Activated naive CD8-positive, alpha-beta T cell (primary cell): Measurements from ENCODE around the gene PASD1.

Source experiments
- H3K27ac Mint-ChIP-seq: one replicate; pipeline ENCODE4 v1.8.0; 2021; ENCODE audit warnings: mixed read lengths
- H3K27me3 Mint-ChIP-seq: one replicate; pipeline ENCODE4 v1.8.0; 2021; ENCODE audit warnings: mixed read lengths
- H3K36me3 Mint-ChIP-seq: one replicate; pipeline ENCODE4 v1.8.0; 2021; ENCODE audit warnings: mixed read lengths
- H3K4me1 Mint-ChIP-seq: one replicate; pipeline ENCODE4 v1.8.0; 2021; ENCODE audit warnings: low read depth, mixed read lengths
- H3K4me3 Mint-ChIP-seq: one replicate; pipeline ENCODE4 v1.8.0; 2021; ENCODE audit warnings: mild to moderate bottlenecking, mixed read lengths
- H3K9me3 Mint-ChIP-seq: one replicate; pipeline ENCODE4 v1.8.0; 2021; ENCODE audit warnings: low read depth, mixed read lengths

The PASD1 gene

DNA sequence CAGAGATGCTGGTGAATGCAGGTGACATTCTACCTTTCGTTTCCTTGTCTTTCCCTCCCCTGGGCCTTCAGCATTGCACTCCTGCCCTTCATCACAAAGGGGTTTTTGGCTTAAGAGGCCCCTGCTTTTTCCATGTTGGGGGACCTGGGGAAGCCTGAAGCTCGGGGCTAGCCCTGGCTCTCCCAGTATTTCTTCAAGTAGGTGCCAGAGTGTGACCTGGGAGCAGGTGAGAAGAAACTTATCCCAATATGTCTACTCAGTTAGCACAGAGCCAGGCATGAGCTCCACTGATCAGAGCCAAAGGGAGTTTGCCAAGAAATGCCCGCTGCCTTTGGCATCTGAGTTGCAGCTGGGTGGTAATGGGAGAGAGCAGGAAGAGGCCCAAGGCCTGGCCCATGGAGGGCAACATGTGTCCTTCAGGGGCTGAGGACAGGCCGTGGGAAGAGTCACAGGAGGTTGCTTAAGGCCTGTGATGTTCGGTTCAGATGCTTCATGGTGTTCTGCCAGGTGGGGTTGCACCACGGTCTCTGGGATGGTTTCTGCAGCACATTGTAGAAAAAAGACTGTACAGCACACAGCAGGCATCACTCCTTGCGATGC lies 139.4 kb downstream of the PASD1 start:
- H3K27ac Mint-ChIP-seq = no peak overlapping the region
- no peaks in the 10 kb centered on the region for H3K27me3 Mint-ChIP-seq
- no peaks in the 10 kb centered on the region for H3K4me1 Mint-ChIP-seq
- H3K36me3 Mint-ChIP-seq = no peaks in the 10 kb centered on the region
- no peak overlapping the region for H3K4me3 Mint-ChIP-seq
- H3K9me3 Mint-ChIP-seq = no peaks in the 10 kb centered on the region

DNA sequence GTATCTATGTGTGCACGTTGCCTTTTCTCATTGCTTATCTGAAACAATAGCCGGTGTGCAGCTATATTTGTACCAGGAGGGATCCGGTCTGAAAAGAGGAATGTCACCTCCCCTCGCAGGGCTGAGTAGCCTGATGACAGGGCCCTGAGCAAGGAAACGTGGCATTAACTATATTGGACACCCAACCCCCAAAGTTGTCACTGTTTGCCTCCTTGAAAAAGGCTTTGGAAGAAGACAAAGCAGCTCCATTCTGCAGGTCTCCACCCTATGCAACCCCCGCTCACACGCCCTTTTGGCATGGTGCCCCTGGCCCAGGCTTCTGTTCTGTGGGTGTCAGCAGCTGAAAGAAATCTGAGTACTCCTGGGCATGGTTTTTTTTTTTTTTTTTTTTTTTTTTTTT lies 140.0 kb downstream of the PASD1 start:
- Mint-ChIP-seq H3K36me3 (no peaks in the 10 kb centered on the region), H3K4me1 (no peaks in the 10 kb centered on the region), H3K27me3 (no peaks in the 10 kb centered on the region), H3K9me3 (no peaks in the 10 kb centered on the region), H3K4me3 (no peak overlapping the region), H3K27ac (no peak overlapping the region)

DNA sequence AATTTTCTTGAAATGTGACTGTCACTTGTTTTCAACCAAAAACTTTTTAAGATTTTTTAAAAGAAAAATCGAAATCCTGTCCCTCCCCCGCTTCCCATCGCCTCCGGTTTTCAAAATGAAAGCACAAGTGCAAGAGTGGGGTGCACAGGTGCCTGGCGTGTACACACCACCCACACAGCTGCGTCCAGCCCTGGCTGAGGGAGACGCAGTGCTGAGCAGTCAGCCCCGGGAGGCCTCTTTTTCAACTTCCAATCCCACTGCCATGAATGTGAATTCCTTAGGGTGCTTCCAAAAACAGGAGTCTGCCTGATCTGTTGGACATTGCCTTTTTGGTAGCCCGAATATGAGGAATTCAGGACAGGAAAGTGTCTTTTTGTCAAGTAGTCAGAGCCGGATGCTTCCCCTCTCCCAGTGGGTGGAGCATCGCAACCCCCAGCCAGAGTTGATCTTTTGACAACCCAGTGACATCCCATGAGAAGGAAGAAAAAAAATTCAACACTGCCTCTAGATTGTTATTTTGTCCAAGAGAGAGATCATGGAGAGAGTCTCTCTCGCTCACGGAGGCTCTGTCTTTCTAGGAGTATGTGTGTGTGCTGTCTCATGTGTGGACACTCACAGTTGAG lies 140.7 kb downstream of the PASD1 start:
- no peaks in the 10 kb centered on the region for H3K9me3 Mint-ChIP-seq

DNA sequence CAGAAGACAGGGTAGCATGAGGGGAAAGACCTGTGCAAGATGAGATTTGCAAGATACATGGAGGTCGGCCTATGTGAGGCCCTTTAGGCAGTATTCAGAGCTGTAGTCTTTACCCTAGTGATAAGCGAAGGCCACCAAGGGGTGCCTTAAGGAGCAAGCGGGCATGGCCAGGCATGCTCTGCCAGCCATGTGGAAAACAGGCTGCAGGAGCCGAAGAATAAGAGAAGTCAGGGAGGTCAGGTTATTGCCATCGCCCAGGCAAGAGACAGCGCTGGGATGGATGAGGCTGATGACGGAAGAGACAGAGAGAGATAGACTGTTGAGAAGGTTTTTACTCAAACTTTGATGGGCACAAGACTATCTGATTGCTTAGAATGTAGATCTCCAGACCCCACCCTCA lies 145.3 kb downstream of the PASD1 start:
- Mint-ChIP-seq H3K9me3 (no peaks in the 10 kb centered on the region), H3K27ac (no peak overlapping the region), H3K36me3 (no peaks in the 10 kb centered on the region), H3K4me1 (no peaks in the 10 kb centered on the region), H3K4me3 (no peak overlapping the region), H3K27me3 (no peaks in the 10 kb centered on the region)

More for the DNA sequence above, 140.7 kb downstream of the PASD1 start:
- H3K4me1 Mint-ChIP-seq = no peaks in the 10 kb centered on the region
- H3K36me3 Mint-ChIP-seq = no peaks in the 10 kb centered on the region
- H3K27me3 Mint-ChIP-seq = no peaks in the 10 kb centered on the region
- no peak overlapping the region for H3K27ac Mint-ChIP-seq
- no peak overlapping the region for H3K4me3 Mint-ChIP-seq

DNA sequence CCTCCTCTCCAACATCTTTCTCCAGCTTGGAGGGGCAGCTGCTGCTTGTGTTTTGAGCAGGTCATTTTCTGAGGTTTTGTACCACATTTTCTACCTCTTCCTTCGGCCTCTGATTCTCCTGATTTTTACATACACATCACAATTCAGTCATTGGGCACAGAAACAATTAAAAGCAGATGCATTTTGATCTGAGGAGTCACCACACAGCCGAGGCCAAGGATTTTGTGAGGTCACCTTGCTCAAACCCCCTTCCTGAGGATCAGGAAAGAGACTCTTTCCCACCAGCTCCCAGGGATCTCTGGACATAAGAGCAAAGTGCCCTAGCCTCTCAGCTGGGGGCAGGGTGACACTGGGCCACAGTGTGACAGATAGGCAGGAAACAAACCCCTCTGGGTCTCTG lies 147.0 kb downstream of the PASD1 start:
- Mint-ChIP-seq H3K36me3 (no peaks in the 10 kb centered on the region), H3K27me3 (no peaks in the 10 kb centered on the region), H3K9me3 (no peaks in the 10 kb centered on the region), H3K4me1 (no peaks in the 10 kb centered on the region), H3K27ac (no peak overlapping the region), H3K4me3 (no peak overlapping the region)

DNA sequence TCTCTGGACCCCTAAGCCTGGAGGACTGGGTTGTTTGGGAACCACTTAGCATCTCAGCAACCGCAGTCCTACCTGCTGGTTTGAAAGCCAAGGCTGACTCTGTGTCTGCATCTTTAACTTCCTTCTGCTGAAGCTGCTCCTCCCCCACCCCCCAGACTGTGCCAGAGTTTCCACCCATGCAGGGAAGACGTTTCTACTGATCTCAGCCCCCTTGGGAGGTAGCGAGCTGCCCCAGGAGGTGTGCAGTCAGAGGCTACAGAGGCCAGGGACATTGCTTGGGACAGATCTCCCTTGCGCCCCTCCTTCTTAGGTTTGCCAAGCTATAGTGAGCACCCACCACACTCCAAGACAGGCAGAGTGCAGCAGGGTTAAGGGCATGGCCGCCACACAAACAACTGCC lies 147.7 kb downstream of the PASD1 start:
- H3K9me3 Mint-ChIP-seq = no peaks in the 10 kb centered on the region
- no peaks in the 10 kb centered on the region for H3K36me3 Mint-ChIP-seq
- no peak overlapping the region for H3K27ac Mint-ChIP-seq
- H3K27me3 Mint-ChIP-seq = no peaks in the 10 kb centered on the region
- H3K4me3 Mint-ChIP-seq = no peak overlapping the region
- no peaks in the 10 kb centered on the region for H3K4me1 Mint-ChIP-seq

DNA sequence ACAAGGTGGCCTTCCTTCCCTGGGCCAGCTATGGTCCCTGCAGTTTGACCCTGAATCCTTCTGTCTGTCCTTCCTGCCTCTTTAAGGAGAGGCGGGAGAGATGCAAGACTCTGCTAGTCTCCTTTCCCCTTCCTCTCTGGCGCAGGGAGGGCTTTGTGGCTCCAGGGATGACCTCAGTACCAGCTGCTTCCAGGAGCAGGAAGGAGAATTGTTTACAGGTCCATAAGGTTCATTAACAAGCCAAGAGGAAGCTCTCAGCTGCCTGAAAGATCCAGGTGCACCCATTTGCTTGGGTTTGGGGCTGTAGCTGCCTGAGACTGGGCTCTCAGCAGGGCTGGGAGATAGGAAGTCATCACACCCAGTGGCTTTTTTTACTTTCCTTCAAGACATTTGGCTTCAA lies 148.3 kb downstream of the PASD1 start:
- Mint-ChIP-seq H3K9me3 (no peaks in the 10 kb centered on the region), H3K4me3 (no peak overlapping the region), H3K27ac (no peak overlapping the region), H3K36me3 (no peaks in the 10 kb centered on the region), H3K27me3 (no peaks in the 10 kb centered on the region), H3K4me1 (no peaks in the 10 kb centered on the region)

DNA sequence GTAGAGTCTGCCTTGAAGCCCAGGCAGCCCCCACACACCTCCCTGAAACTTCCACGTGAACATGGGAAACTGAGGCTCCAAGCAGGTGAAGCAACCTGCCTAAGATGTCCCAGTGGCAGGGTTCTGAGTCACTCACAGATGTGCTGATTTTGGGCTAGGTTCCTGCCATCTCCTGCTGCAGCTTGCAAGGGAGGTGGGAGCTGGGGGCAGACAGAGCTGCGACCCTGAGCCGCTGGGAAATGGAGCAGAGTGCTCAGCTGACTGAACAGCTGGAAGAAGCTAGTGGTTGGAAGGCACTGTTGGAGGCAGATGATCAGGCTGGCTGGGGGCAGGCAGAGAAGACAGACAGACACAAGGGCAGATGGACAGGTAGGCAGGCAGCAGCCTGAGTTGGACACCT lies 148.8 kb downstream of the PASD1 start:
- no peaks in the 10 kb centered on the region for H3K27me3 Mint-ChIP-seq
- no peaks in the 10 kb centered on the region for H3K36me3 Mint-ChIP-seq
- H3K4me3 Mint-ChIP-seq = no peak overlapping the region
- H3K4me1 Mint-ChIP-seq = no peaks in the 10 kb centered on the region
- H3K27ac Mint-ChIP-seq = no peak overlapping the region
- H3K9me3 Mint-ChIP-seq = no peaks in the 10 kb centered on the region

DNA sequence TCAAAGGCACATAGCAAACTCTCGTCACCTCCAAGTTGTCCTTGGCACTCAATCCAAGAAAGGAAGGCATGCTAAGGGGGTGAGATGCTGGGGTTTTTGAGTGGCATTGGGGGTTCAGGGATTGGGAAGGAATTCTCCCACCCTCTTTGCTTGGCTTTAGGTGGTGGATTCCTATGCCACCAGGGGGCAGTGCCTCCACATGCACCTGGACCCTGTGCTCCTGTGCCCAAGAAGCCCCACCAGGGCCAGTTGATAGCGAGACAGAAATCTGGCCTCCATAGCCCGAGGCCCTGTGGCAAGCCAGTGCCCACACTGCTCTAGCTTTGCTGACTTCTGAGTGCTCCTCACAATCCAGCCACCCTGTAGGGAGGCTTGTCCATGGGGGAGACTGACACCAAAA lies 150.4 kb downstream of the PASD1 start:
- Mint-ChIP-seq H3K4me3 (no peak overlapping the region), H3K4me1 (no peaks in the 10 kb centered on the region), H3K36me3 (no peaks in the 10 kb centered on the region), H3K27me3 (no peaks in the 10 kb centered on the region), H3K27ac (no peak overlapping the region), H3K9me3 (no peaks in the 10 kb centered on the region)

DNA sequence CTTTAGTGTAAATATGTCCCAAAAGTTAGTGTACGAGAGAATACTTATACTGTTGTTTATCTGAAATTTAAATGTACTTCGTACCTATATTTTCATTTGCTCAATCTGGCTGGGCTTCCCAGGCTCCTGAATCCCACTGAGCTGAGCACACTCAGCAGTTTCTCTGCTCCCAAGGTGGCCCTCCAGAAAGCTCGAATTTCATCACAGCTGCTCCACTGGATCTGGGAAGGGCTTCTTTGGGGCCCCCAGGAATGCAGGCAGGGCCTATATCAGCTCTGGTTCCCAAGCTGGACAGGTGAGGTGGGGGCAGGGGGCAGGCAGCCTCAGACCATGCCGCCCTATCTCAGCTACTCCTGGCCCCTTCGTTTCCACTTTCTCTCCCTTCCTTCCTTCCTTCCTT lies 150.9 kb downstream of the PASD1 start:
- Mint-ChIP-seq H3K9me3 (no peaks in the 10 kb centered on the region), H3K4me3 (no peak overlapping the region), H3K27me3 (no peaks in the 10 kb centered on the region), H3K27ac (no peak overlapping the region), H3K36me3 (no peaks in the 10 kb centered on the region), H3K4me1 (no peaks in the 10 kb centered on the region)

DNA sequence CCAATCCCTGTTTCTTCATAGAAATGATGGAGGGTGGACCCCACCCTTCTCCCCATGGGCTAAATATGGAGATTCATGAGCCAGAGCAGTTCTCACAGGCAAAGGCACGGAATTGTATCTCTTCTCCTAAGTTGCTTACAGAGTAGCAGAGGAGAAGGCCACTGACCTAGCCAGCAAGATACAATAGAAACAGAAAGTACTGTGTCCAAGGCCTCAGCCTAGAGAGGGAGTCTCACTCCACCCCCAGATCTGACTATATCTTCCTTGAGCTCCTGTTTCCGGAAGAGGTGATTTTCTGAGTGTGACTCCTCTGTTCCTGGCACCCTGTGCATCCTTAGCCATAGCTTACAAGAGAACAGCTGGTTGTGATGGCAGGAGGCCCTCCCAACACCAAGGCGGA lies 152.3 kb downstream of the PASD1 start, which contains the start of gene FATE1:
TSS of gene FATE1 (plus strand) at position 284 of the 400 bp plus-strand sequence. CDS start at position 369, 85 bp downstream.
- Mint-ChIP-seq H3K27me3 (no peaks in the 10 kb centered on the region), H3K4me1 (no peaks in the 10 kb centered on the region), H3K36me3 (no peaks in the 10 kb centered on the region), H3K27ac (no peak within 1 kb of the TSS), H3K4me3 (no peak within 1 kb of the TSS), H3K9me3 (no peaks in the 10 kb centered on the region)

DNA sequence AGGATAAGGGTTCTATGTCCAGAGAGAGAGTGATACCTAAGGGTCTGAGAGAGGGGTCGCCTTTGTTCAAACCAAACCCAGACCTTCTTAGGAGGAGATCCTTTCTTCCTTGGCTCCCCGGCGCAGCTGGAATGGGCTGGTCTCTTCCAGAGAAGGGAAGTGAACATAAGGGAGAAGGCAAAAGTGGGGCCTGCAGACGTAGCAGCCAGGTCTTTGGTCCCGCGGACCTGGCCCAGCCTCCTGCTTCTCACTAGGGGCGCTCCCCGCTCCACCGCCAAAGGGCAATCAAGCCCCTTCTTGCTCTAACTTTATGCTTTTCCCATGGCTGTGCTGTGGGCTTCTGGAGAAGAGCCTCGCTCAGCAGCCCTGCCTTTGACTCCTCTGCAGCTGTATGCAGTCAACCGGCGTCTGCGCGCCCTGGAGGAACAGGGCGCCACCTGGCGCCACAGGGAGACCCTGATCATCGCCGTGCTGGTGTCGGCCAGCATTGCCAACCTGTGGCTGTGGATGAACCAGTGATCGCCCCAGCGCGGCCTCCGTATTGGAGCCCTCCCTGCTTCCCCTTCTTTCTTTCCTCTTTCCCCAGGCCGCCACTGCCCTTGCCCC lies 158.9 kb downstream of the PASD1 start:
- Mint-ChIP-seq H3K9me3 (no peaks in the 10 kb centered on the region), H3K27ac (no peak overlapping the region), H3K4me1 (no peaks in the 10 kb centered on the region), H3K27me3 (no peaks in the 10 kb centered on the region), H3K36me3 (no peaks in the 10 kb centered on the region), H3K4me3 (no peak overlapping the region)

DNA sequence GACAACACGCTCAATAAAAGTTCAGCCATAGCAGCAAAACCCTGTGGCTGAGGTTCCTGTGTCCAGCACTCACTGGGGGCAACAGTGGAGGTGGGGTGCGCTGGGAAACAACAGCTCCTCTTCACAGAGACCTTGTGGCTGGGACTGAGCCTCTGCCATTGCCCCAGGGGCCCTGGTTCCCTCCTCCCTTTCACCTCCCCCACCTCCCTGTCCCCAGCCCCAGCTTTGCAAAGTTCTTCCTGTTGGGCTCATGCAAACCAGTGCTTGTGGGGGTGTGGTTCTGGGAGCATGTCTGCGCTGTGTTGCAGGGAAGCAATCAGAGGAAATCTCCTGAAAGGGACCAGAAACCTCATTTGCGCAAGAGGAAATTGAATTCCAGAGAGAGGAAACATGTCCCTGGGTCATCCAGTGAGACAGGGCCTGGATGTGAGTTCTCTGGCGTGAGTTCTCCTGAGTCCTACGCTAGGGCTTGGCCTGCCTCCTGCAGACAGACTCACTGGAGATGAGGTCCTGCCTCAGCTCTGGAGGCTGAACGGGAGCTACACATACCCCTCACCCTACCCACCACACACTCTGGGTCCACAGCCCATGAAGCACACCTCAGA lies 159.8 kb downstream of the PASD1 start:
- peaks cover under 1% of the 10 kb centered on the region for H3K27me3 Mint-ChIP-seq
- H3K36me3 Mint-ChIP-seq = no peaks in the 10 kb centered on the region
- H3K4me1 Mint-ChIP-seq = no peaks in the 10 kb centered on the region
- H3K4me3 Mint-ChIP-seq = no peak overlapping the region
- no peak overlapping the region for H3K27ac Mint-ChIP-seq
- no peaks in the 10 kb centered on the region for H3K9me3 Mint-ChIP-seq

DNA sequence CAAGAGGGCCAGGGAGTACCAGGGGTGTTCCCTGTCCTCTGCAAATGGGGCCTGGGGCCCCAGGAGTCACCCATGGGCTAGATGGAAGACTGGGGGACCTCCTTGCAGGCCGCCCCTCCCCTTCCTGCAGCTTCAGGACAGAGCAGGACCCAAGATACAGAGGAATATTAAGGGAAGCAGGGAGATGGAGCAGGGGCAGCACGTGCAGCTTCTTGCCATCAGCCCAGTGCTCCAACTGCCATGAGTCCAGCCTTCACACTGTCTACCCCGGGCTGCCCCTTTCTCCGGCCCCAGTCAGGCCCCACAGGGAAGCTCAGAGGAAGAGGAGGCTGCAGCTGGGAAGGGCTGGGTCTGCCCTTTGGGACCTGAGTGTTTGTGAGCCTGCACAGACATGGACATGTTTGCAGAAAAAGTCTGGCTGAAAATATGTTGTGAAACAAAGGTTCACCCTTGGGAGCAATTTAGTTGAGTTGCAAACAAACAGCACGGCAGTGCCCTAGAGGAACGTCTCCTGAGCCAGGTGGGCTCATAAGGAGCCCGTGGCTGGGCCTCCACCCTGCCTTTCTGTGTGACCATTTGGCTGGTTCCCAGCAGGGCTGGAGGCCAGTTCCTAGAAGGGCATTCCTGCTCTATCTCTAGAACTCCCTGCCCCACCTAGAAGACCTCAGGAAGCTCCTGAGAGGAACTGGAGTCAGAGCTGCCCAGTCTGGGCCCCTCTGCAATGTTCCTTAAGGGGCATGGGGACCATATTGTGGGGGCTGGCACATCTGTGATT lies 161.3 kb downstream of the PASD1 start:
- Mint-ChIP-seq H3K4me1 (no peaks in the 10 kb centered on the region), H3K27me3 (peaks cover 2% of the 10 kb centered on the region), H3K27ac (no peak overlapping the region)

DNA sequence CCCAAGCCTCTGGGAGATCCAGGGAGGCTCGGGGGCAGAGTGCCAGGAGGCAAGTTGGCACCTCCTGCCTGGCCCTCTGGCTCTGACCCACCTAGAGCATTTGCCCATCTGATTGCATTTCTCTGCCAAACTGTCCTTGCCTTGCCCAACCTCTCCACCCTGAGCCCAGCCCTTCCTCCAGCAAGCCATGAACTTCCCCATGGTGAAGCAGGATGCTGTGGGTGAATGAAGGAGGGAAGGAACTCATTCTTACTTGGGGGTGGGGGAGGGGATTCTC lies 161.8 kb downstream of the PASD1 start:
- Mint-ChIP-seq H3K4me3 (no peak overlapping the region), H3K9me3 (no peaks in the 10 kb centered on the region), H3K27me3 (peaks cover 2% of the 10 kb centered on the region), H3K36me3 (no peaks in the 10 kb centered on the region), H3K4me1 (no peaks in the 10 kb centered on the region), H3K27ac (no peak overlapping the region)

More for the DNA sequence above, 161.3 kb downstream of the PASD1 start:
- Mint-ChIP-seq H3K9me3 (no peaks in the 10 kb centered on the region), H3K36me3 (no peaks in the 10 kb centered on the region), H3K4me3 (no peak overlapping the region)
